ENCODE measurements around the gene CLEC7A.

The CLEC7A gene

GRCh38 chr12:10069099-10069498 lies 60.9 kb downstream of the CLEC7A start:
- Histone ChIP-seq H3K79me2 (ENCODE audit: insufficient read depth, low read length) (no peaks in the 10 kb centered on the region), H3K9me3 (ENCODE audit: insufficient read depth, low read depth, low read length) (no peaks in the 10 kb centered on the region), H3K4me3 (ENCODE audit: low read length, poor library complexity, severe bottlenecking) (no peak overlapping the region), H4K20me1 (ENCODE audit: insufficient read depth, low read length, poor library complexity, severe bottlenecking) (no peaks in the 10 kb centered on the region), H3K36me3 (ENCODE audit: insufficient read depth, low read length) (no peaks in the 10 kb centered on the region), H3K27me3 (ENCODE audit: insufficient read depth, low read length, poor library complexity, severe bottlenecking) (no peaks in the 10 kb centered on the region), H3K9me2 (replicated peaks; ENCODE audit: low read depth, low read length) (no peaks in the 10 kb centered on the region), H3F3A (ENCODE audit: low read depth) (no peaks in the 10 kb centered on the region), H3K9ac (ENCODE audit: low read depth, low read length, poor library complexity, severe bottlenecking) (no peak overlapping the region), H2AFZ (ENCODE audit: low read length) (no peak overlapping the region), H3K4me1 (ENCODE audit: insufficient read depth, low read length, poor library complexity, severe bottlenecking) (peaks cover 20% of the 10 kb centered on the region), H3K4me2 (ENCODE audit: low read depth, low read length, poor library complexity, severe bottlenecking) (no peak overlapping the region)
- TF ChIP-seq EZH2phosphoT487 (IDR thresholded peaks at IDR 0.05; ENCODE audit: borderline replicate concordance) (no peak), CTCF (conservative IDR thresholded peaks at IDR 0.05; ENCODE audit: low read length) (no peak)

- TF ChIP-seq EZH2phosphoT487 (IDR thresholded peaks at IDR 0.05; ENCODE audit: borderline replicate concordance), result no peak
- TF ChIP-seq CTCF (conservative IDR thresholded peaks at IDR 0.05; ENCODE audit: low read length), result no peak
- Histone ChIP-seq H3K4me1 (ENCODE audit: insufficient read depth, low read length, poor library complexity, severe bottlenecking) (peaks cover 20% of the 10 kb centered on the region), H2AFZ (ENCODE audit: low read length) (no peak overlapping the region), H3K27me3 (ENCODE audit: insufficient read depth, low read length, poor library complexity, severe bottlenecking) (no peaks in the 10 kb centered on the region), H4K20me1 (ENCODE audit: insufficient read depth, low read length, poor library complexity, severe bottlenecking) (no peaks in the 10 kb centered on the region), H3K4me2 (ENCODE audit: low read depth, low read length, poor library complexity, severe bottlenecking) (no peak overlapping the region), H3F3A (ENCODE audit: low read depth) (no peaks in the 10 kb centered on the region), H3K9ac (ENCODE audit: low read depth, low read length, poor library complexity, severe bottlenecking) (no peak overlapping the region), H3K9me2 (replicated peaks; ENCODE audit: low read depth, low read length) (no peaks in the 10 kb centered on the region), H3K9me3 (ENCODE audit: insufficient read depth, low read depth, low read length) (no peaks in the 10 kb centered on the region), H3K4me3 (ENCODE audit: low read length, poor library complexity, severe bottlenecking) (no peak overlapping the region), H3K36me3 (ENCODE audit: insufficient read depth, low read length) (no peaks in the 10 kb centered on the region), H3K79me2 (ENCODE audit: insufficient read depth, low read length) (no peaks in the 10 kb centered on the region)
These were observed 61.4 kb downstream of the CLEC7A start for GRCh38 chr12:10068644-10069043.

GRCh38 chr12:10067942-10068341 lies 62.1 kb downstream of the CLEC7A start:
- Histone ChIP-seq H3K4me1 (ENCODE audit: insufficient read depth, low read length, poor library complexity, severe bottlenecking) (peaks cover 20% of the 10 kb centered on the region), H3F3A (ENCODE audit: low read depth) (no peaks in the 10 kb centered on the region), H3K79me2 (ENCODE audit: insufficient read depth, low read length) (no peaks in the 10 kb centered on the region), H3K4me3 (ENCODE audit: low read length, poor library complexity, severe bottlenecking) (no peak overlapping the region), H3K9ac (ENCODE audit: low read depth, low read length, poor library complexity, severe bottlenecking) (no peak overlapping the region), H2AFZ (ENCODE audit: low read length) (no peak overlapping the region), H3K36me3 (ENCODE audit: insufficient read depth, low read length) (no peaks in the 10 kb centered on the region), H3K9me3 (ENCODE audit: insufficient read depth, low read depth, low read length) (no peaks in the 10 kb centered on the region), H3K27me3 (ENCODE audit: insufficient read depth, low read length, poor library complexity, severe bottlenecking) (no peaks in the 10 kb centered on the region), H4K20me1 (ENCODE audit: insufficient read depth, low read length, poor library complexity, severe bottlenecking) (no peaks in the 10 kb centered on the region), H3K9me2 (replicated peaks; ENCODE audit: low read depth, low read length) (no peaks in the 10 kb centered on the region), H3K4me2 (ENCODE audit: low read depth, low read length, poor library complexity, severe bottlenecking) (no peak overlapping the region)
- TF ChIP-seq EZH2phosphoT487 (IDR thresholded peaks at IDR 0.05; ENCODE audit: borderline replicate concordance) (no peak), CTCF (conservative IDR thresholded peaks at IDR 0.05; ENCODE audit: low read length) (no peak)
